Subcutaneous abdominal adipose tissue (tissue), 5 donors: ENCODE measurements around the gene RFTN1.

Source experiments
- H3K27ac ChIP-seq: one replicate; pipeline ENCODE4 v1.7.0; 2013; ENCODE audit warnings: low read depth, mild to moderate bottlenecking, inconsistent platforms, low read length, moderate library complexity
- H3K27me3 ChIP-seq, 5 donors: one replicate each; pipeline ENCODE4 v1.7.0; 2013; ENCODE audit warnings: low read length in 5 of 5, inconsistent platforms in 1 of 5; ENCODE audit not compliant: control insufficient read depth in 5 of 5, insufficient read depth in 4 of 5
- H3K36me3 ChIP-seq, 5 donors: one replicate each; pipeline ENCODE4 v1.7.0; 2013; ENCODE audit warnings: low read length in 5 of 5; ENCODE audit not compliant: control insufficient read depth in 5 of 5, insufficient read depth in 5 of 5
- H3K4me1 ChIP-seq, 5 donors: one replicate each; pipeline ENCODE4 v1.7.0; 2013; ENCODE audit warnings: low read length in 5 of 5, mild to moderate bottlenecking in 3 of 5, moderate library complexity in 1 of 5; ENCODE audit not compliant: control insufficient read depth in 5 of 5, insufficient read depth in 5 of 5
- H3K4me3 ChIP-seq, 5 donors: one replicate each; pipeline ENCODE4 v1.7.0; 2013; ENCODE audit warnings: low read length in 5 of 5, low read depth in 1 of 5
- H3K9ac ChIP-seq, 5 donors: one replicate each; pipeline ENCODE4 v1.7.0; 2013; ENCODE audit warnings: low read length in 5 of 5, mild to moderate bottlenecking in 4 of 5, moderate library complexity in 3 of 5
- H3K9me3 ChIP-seq, 5 donors: one replicate each; pipeline ENCODE4 v1.7.0; 2013; ENCODE audit warnings: low read length in 5 of 5; ENCODE audit not compliant: control insufficient read depth in 5 of 5
- donor health status: healthy.
- donor health status: healthy.
- donor health status: healthy.
- donor health status: healthy.
- donor health status: healthy.

The RFTN1 gene

GRCh38 chr3:16273867-16274266 lies 239.6 kb downstream of the RFTN1 start:
- Histone ChIP-seq H3K27me3 (no peaks in the 10 kb centered on the region), H3K4me1 (peaks cover 0 to 18% (median 2%) of the 10 kb centered on the region in 5 donors), H3K9ac (no peak overlapping the region), H3K4me3 (no peak overlapping the region), H3K36me3 (peaks cover 6 to 29% (median 15%) of the 10 kb centered on the region in 5 donors), H3K27ac (no peak overlapping the region), H3K9me3 (no peaks in the 10 kb centered on the region)

- Histone ChIP-seq H3K27me3 (no peaks in the 10 kb centered on the region), H3K27ac (no peak overlapping the region), H3K36me3 (peaks cover 6 to 29% (median 15%) of the 10 kb centered on the region in 5 donors), H3K9ac (no peak overlapping the region), H3K4me3 (no peak overlapping the region), H3K4me1 (peaks cover 0 to 15% (median 8%) of the 10 kb centered on the region in 5 donors), H3K9me3 (no peaks in the 10 kb centered on the region)
Observed at GRCh38 chr3:16272588-16272987, 240.9 kb downstream of the RFTN1 start.

GRCh38 chr3:16270855-16271254 lies 242.6 kb downstream of the RFTN1 start:
- H3K9me3 ChIP-seq = no peaks in the 10 kb centered on the region
- peaks cover 0 to 27% (median 20%) of the 10 kb centered on the region in 5 donors for H3K4me1 ChIP-seq
- H3K9ac ChIP-seq = no peak overlapping the region
- H3K36me3 ChIP-seq = peaks cover 6 to 25% (median 12%) of the 10 kb centered on the region in 5 donors
- H3K27ac ChIP-seq = no peak overlapping the region
- no peaks in the 10 kb centered on the region for H3K27me3 ChIP-seq
- no peak overlapping the region for H3K4me3 ChIP-seq

GRCh38 chr3:16266714-16267113 lies 246.8 kb downstream of the RFTN1 start:
- peak overlapping the region in 3 of 5 donors; percentile 21 to 54 (median 48) for H3K9ac ChIP-seq
- H3K9me3 ChIP-seq = no peaks in the 10 kb centered on the region
- peak overlapping the region; percentile 84 for H3K27ac ChIP-seq
- H3K4me3 ChIP-seq = no peak overlapping the region
- H3K27me3 ChIP-seq = no peaks in the 10 kb centered on the region
- peaks cover 10 to 47% (median 33%) of the 10 kb centered on the region in 5 donors for H3K4me1 ChIP-seq
- H3K36me3 ChIP-seq = peaks cover 2 to 17% (median 10%) of the 10 kb centered on the region in 5 donors
